Aorta (tissue), 5 donors: ENCODE data around the gene CDKN1A. TPM values are rescaled to one million over a fixed set of nuclear protein-coding genes. Genes with fewer than 3 reads are reported as not detected.

Experiments used
- ATAC-seq: fragments of 200-7000 bp; cut with Tn5 transposase; one replicate; pipeline ENCODE4 v1.9.1; 2022; ENCODE audit warnings: moderate library complexity; ENCODE audit not compliant: low FRiP score
- DNase-seq, 2 donors: peaks; one replicate each; pipeline ENCODE4 v3.0.0-alpha.2; 2020
- H3K27ac ChIP-seq, 2 donors: one replicate each; pipeline ENCODE4 v1.5.1; 2013; ENCODE audit warnings: low read length in 2 of 2, mild to moderate bottlenecking in 2 of 2, moderate library complexity in 2 of 2, control low read depth in 1 of 2, inconsistent platforms in 1 of 2, low read depth in 1 of 2
- H3K27me3 ChIP-seq, 2 donors: one replicate each; pipeline ENCODE4 v1.6.1; 2013; ENCODE audit warnings: control low read depth in 1 of 2, low read length in 1 of 2, mild to moderate bottlenecking in 1 of 2, moderate library complexity in 1 of 2; ENCODE audit not compliant: insufficient read depth in 2 of 2, control insufficient read depth in 1 of 2
- H3K36me3 ChIP-seq, 2 donors: one replicate each; pipeline ENCODE4 v1.6.1; 2013; ENCODE audit warnings: control low read depth in 1 of 2, low read length in 1 of 2, mild to moderate bottlenecking in 1 of 2; ENCODE audit not compliant: insufficient read depth in 2 of 2, control insufficient read depth in 1 of 2
- H3K4me1 ChIP-seq, 2 donors: one replicate each; pipeline ENCODE4 v1.6.1; 2013; ENCODE audit warnings: low read length in 2 of 2, control low read depth in 1 of 2, mild to moderate bottlenecking in 1 of 2, moderate library complexity in 1 of 2; ENCODE audit not compliant: insufficient read depth in 2 of 2, control insufficient read depth in 1 of 2
- H3K4me3 ChIP-seq, 2 donors: one replicate each; pipeline ENCODE4 v1.5.1; 2013; ENCODE audit warnings: low read length in 2 of 2, control low read depth in 1 of 2, mild to moderate bottlenecking in 1 of 2
- H3K9me3 ChIP-seq: one replicate; pipeline ENCODE4 v1.6.1; 2013; ENCODE audit warnings: mild to moderate bottlenecking, low read length; ENCODE audit not compliant: control insufficient read depth
- WGBS, 2 donors: extraction: QIAGEN DNeasy Blood & Tissue Kit; methylation state at CpG; one replicate each; pipeline ENCODE4 v1.1.7; 2013; 5-methylcytosine and 5-hydroxymethylcytosine counted together
- intact Hi-C, 2 donors: fragments of 100-400 bp; cut with DNase I; formaldehyde crosslinking; loops; one replicate each; pipeline versions ENCODE4 v1.14.2 to v1.15.0; 2022
- polyA plus RNA-seq, 2 donors: library from polyadenylated mRNA; stranded (reverse); fragments of 200-250 nt; gene quantifications; one replicate each; pipeline ENCODE4 v1.2.3, GENCODE V29; 2013
- total RNA-seq, 2 donors: library from RNA; stranded (reverse); fragmentation: NEBNext Ultra II Directional; extraction: Animal tissue kit (Norgen Biotek cat#: 25700); gene quantifications; one replicate each; pipeline ENCODE4 v1.2.1, GENCODE V29; 2021
- donor health status: healthy with polysubstance abuse.
- donor health status: Bipolar disorder and iron deficiency.
- donor health status: DM: no; HTN: no; CAD: no.
- donor health status: DM: no; HTN: no; CAD: no.
- donor health status: DM: yes; HTN: yes; CAD: no.

Gene CDKN1A
- total and polyA plus RNA-seq, 4 donors: 132 to 296 (median 141) TPM

DNA sequence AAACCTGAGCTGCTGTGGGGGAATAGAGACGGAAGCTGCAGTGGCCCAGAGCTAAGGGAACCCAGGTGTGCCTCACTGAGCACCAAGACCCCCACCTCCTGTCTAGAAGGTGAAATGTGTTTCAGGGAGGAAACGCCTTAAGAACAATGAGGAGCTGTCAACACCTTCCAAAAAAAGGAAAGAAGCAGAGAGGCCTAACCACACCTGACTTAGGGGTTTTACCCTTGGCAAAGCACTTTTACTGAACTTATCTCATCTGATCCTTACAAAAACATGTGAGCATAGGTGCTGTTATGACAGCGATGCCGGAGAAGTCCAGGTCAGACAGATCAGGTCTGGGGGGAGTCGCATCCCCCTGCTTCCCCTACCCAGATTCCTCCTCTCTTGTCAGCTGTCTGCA, 16.1 kb upstream of the CDKN1A start:
- no peak for ATAC-seq
- no peaks in the 10 kb centered on the region for H3K27me3 ChIP-seq
- WGBS, 2 donors: 91 to 95% methylated on average over 5 of the region's 5 CpGs
- no peaks in the 10 kb centered on the region for H3K36me3 ChIP-seq
- H3K4me3 ChIP-seq: no peak overlapping the region
- no peaks in the 10 kb centered on the region for H3K9me3 ChIP-seq
- no peak overlapping the region for H3K27ac ChIP-seq
- H3K4me1 ChIP-seq: no peaks in the 10 kb centered on the region
- intact Hi-C loops: no loop called here
- no peak for DNase-seq

DNA sequence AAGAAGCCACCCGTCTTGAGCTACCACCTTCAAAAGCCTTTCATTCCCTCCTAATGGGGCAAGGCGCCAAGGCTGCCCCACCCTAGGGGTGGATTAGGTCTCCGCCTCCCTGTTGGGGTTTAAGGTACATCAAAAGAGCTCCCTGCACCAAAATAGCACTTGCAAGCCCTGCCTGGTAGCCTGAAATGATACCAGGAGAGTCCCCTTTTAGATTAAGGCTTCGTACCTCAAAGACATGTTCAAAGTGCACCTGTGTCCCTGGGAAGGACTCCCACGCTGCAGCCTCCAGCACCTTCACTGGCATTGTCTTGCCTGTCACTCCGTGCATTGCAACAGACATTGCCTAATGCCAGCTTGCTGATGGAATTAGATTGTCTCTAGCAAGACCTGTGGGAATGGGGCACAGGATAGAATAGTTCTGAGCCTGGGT, 15.7 kb upstream of the CDKN1A start:
- no peaks in the 10 kb centered on the region for H3K9me3 ChIP-seq
- H3K36me3 ChIP-seq: no peaks in the 10 kb centered on the region
- WGBS, 2 donors: 85 to 88% methylated on average over 6 of the region's 6 CpGs
- ATAC-seq: no peak
- intact Hi-C loops: no loop called here
- no peaks in the 10 kb centered on the region for H3K4me1 ChIP-seq
- DNase-seq: no peak
- no peak overlapping the region for H3K4me3 ChIP-seq
- H3K27me3 ChIP-seq: no peaks in the 10 kb centered on the region
- H3K27ac ChIP-seq: no peak overlapping the region

DNA sequence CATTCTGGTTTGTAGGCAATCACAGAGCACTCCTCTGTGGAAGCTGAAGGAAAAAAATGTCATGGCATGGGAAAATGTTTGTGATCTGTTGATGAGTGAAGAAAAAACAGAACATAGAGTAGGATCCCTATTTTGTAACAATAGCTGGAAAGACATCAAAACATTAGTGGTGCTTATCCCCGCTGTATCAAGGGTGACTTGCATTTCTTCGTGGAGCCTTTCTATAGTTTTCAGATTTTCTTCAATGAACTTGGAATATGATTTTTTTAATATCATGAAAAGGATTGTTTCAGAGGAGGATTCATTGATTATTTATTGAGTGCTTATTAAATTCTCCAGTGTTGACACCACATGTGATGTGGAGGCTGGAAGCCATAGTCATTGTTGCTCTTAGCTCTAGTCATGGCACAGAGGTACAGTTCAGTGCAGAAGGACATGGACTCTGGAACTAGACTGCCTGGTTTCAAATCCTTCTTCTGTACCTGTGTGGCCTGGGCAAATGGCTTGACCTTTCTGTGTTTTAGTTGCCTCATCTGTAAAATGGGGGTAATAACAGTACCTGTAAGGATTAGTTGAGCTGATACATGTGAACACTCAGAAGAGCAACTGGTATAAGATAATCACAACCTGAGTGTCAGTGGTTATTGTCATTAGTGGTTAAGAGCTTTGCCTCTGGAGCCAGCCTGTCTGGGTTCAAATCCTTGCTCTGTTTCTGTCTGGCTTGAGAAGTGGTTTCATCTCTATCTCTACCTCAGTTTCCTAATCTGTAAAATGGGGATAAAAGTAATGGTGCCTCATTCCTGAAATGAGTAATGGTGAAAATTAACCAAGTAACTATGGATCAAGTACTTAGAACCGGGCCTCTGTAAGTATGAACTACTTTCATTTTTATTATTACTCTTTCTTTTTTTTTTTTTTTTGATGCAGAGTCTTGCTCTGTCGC, 14.7 kb upstream of the CDKN1A start:
- no peak overlapping the region for H3K27ac ChIP-seq
- DNase-seq (no peak), ATAC-seq (no peak)
- intact Hi-C loops: no loop called here
- no peaks in the 10 kb centered on the region for H3K9me3 ChIP-seq
- H3K27me3 ChIP-seq: no peaks in the 10 kb centered on the region
- WGBS, 2 donors: 78 to 81% methylated on average over 4 of the region's 4 CpGs
- no peak overlapping the region for H3K4me3 ChIP-seq
- no peaks in the 10 kb centered on the region for H3K36me3 ChIP-seq
- H3K4me1 ChIP-seq: no peaks in the 10 kb centered on the region

DNA sequence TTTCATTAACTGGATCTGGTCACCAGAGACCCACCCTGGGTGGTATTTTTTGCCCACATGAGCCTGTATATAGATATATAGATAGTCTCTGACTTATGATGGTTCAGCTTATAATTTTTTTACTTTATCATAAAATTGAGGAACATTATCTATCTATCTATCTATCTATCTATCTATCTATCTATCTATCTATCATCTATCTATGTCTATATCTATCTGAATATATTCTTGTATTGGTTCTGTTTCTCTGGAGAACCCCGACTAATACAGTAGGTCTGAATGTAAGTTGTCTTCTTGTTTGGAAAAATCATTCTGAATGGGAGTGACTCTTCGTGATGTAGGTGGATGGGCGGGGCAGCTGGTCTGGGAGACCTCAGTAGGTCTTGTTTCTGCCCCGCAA, 13.3 kb upstream of the CDKN1A start:
- Histone ChIP-seq H3K4me3 (no peak overlapping the region), H3K4me1 (no peaks in the 10 kb centered on the region), H3K27me3 (no peaks in the 10 kb centered on the region), H3K36me3 (no peaks in the 10 kb centered on the region), H3K27ac (no peak overlapping the region), H3K9me3 (no peaks in the 10 kb centered on the region)
- WGBS, 2 donors: 97% methylated on average over 4 of the region's 4 CpGs
- DNase-seq: no peak
- ATAC-seq: no peak
- intact Hi-C loops: no loop called here

DNA sequence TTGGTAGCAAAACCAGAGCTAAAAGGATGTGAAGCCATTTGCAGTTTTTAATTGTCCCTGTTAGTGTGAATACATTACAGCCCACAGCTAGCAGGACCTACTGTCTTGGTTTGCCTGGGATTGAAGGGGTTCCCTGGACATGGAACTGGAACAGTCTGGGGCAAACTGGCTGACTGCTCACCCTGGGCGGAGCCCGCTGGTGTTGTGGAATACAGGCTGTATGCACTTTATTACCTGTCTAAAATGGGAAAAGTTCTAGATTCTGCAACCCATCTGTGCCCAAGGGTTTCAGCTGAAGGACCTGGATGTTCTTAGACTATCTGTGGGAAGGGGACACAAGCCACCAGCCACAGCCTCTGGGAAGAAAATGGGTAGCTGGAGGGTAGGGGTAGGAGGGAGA, 12.2 kb upstream of the CDKN1A start:
- no peaks in the 10 kb centered on the region for H3K9me3 ChIP-seq
- 97% methylated on average over 2 of the region's 2 CpGs for WGBS, 2 donors
- no peak overlapping the region for H3K27ac ChIP-seq
- no peak for ATAC-seq
- DNase-seq: no peak
- no peaks in the 10 kb centered on the region for H3K27me3 ChIP-seq
- intact Hi-C loops: no loop called here
- no peaks in the 10 kb centered on the region for H3K4me1 ChIP-seq
- no peak overlapping the region for H3K4me3 ChIP-seq
- H3K36me3 ChIP-seq: no peaks in the 10 kb centered on the region

DNA sequence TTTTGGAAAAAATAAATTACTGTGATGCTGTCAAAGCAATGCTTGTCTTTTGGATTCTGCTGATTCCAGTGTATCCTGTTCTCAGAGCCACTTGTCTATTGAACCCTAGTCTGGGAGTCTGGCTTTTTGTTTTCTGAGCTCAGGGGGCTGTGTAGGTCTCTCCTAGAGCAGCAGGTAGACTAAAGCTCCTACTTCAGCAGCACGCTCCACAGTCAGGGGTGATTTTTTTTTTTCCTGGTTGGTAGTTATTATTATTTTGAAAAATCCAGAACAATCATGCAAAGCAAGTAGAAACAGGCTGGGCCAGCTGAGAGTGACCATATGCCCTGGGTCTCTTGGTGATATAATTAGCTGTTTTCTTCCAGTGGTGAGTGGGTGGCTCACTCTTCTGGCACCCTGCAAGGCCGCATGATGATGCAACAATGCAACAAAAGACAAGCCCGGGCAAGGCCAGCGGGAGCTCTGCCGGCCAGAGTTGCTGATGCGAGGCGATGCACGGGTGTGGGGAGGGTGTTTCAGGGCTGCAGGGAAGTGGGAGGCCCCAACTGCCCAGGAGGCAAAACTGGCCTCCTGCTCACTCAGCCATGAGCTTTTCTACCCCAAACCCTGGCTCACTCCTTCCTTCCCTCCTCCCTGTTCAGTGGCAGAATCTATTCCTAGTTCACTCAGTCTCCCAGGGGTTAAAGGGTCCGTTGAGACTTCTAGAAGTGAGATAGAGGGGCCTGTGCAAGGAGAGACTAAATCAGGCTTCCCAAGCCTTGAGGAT, 11.5 kb upstream of the CDKN1A start:
- peak; percentile 91 to 95 for DNase-seq
- Histone ChIP-seq H3K9me3 (no peaks in the 10 kb centered on the region), H3K4me1 (no peaks in the 10 kb centered on the region), H3K27me3 (no peaks in the 10 kb centered on the region), H3K36me3 (no peaks in the 10 kb centered on the region), H3K27ac (peak overlapping the region in 1 of 2 donors; percentile 13), H3K4me3 (no peak overlapping the region)
- intact Hi-C loops: no loop called here
- WGBS, 2 donors: 25 to 47% methylated on average over 9 of the region's 9 CpGs
- peak; percentile 90 for ATAC-seq

DNA sequence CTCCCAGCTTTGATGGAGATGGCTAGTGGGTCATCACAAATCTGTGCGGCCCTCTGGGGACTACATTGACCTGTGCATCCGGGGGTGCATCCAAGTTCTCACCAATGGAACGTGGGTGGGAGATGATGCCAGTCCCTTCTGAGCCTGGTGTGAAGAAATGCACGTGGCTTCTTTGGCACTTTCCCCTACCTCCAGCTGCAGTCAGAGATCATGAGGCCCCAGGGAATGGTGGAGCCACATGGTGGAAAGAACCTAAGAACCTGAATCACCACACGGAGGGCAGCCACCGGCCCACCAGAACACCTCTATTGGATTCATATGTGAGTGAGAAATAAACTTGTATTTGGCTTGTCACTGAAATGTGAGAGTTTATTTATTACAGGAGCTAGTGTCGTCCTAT, 9.9 kb upstream of the CDKN1A start:
- Histone ChIP-seq H3K4me1 (no peaks in the 10 kb centered on the region), H3K36me3 (no peaks in the 10 kb centered on the region), H3K9me3 (no peaks in the 10 kb centered on the region), H3K4me3 (no peak overlapping the region), H3K27me3 (no peaks in the 10 kb centered on the region), H3K27ac (no peak overlapping the region)
- 91 to 93% methylated on average over 7 of the region's 7 CpGs for WGBS, 2 donors
- no peak for ATAC-seq
- intact Hi-C loops: no loop called here
- no peak for DNase-seq

DNA sequence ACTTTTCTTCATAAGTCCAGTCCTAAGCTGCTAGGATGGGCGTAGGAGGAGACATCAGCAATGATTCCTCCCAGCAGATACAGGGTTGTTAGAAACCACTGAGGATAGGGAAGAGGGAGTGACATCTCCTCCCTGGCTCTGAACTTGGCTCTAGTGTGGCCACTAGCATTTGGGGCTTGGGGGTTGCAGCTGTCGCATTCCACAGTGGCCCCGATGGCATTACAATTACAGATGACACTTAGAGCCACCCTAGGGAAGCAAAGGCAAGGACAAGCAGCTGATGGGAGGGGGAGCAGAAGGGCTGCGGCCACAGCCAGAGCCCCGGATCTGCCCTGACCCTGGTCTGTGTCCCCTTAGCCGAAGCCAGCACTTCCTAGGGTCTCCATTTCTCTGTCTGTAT, 9.5 kb upstream of the CDKN1A start:
- 89 to 93% methylated on average over 6 of the region's 6 CpGs for WGBS, 2 donors

More for the DNA sequence above, 9.5 kb upstream of the CDKN1A start:
- intact Hi-C loops: no loop called here
- no peaks in the 10 kb centered on the region for H3K36me3 ChIP-seq
- no peak overlapping the region for H3K4me3 ChIP-seq
- no peaks in the 10 kb centered on the region for H3K9me3 ChIP-seq
- DNase-seq (no peak), ATAC-seq (no peak)
- H3K4me1 ChIP-seq: no peaks in the 10 kb centered on the region
- no peaks in the 10 kb centered on the region for H3K27me3 ChIP-seq
- no peak overlapping the region for H3K27ac ChIP-seq
